Left lobe of liver (tissue), 2 donors: ENCODE results near the gene MKI67. TPM values are rescaled to one million over a fixed set of nuclear protein-coding genes. Genes with fewer than 3 reads are reported as not detected.
"Not testable (repeated sequence)": the region's sequence is repeated elsewhere in the genome, so short reads cannot be mapped to it uniquely, and the experiment has no call there.

Experiments
- ATAC-seq: fragments of 200-7000 bp; cut with Tn5 transposase; one replicate; pipeline ENCODE4 v1.9.1; 2020; ENCODE audit warnings: mild to moderate bottlenecking, moderate library complexity
- DNase-seq: peaks from one replicate; pipeline ENCODE4 v3.0.0-alpha.2; 2020; ENCODE audit warnings: low spot score
- total RNA-seq: library from RNA; stranded (reverse); gene quantifications from one replicate; pipeline ENCODE4 v1.2.1, GENCODE V29; 2021
- donor health status: DM: no; HTN: no; CAD: no; lungs with moderate emphysema.
- donor health status: DM: no; HTN: yes; CAD: no.

MKI67 gene
- total RNA-seq, 1 donor from 2014 or later, result 0.70 TPM

DNA sequence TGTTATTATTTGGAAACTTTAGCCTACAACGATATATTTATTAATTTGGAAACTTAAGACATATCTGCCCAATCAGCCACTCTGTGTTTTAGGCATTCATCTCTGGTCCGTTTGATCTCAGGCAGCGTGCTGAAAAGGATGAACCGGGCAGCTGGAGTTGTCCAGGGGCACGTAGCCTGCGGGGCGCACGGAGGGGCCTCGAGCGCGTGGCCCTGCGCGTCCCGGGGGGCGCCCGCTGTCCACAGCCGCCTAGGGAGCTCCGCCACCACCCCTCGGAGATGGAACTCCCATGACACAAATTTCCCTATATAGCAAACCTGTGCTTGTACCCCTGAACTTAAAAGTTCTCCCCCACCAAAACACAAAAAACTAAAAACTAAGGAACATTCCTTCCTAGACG, 24.3 kb upstream of the MKI67 start:
- ATAC-seq (no peak), DNase-seq (no peak)

DNA sequence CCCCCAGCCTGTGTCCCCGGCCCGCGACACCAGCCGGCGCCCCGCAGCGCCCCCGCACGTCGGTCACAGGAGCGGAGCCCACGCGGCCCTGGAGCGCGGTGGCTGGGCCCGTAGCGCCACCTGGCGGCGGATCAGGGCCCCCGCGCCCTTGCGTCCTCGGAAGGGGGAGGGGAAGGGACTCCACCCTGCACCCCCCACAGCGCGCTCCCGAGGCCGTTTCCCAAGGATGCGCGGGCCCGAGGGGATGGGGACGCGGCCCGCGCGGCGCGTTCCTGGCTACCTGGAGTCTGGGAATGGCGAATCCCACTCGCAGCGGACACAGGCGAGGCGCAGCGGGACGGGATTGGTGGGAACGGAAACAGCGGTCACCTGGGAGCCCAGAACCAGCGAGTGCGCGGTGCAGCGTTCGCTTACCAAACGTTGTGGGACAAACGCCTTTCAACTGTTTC, 23.8 kb upstream of the MKI67 start:
- DNase-seq (peak; percentile 67), ATAC-seq (peak; percentile 99)

DNA sequence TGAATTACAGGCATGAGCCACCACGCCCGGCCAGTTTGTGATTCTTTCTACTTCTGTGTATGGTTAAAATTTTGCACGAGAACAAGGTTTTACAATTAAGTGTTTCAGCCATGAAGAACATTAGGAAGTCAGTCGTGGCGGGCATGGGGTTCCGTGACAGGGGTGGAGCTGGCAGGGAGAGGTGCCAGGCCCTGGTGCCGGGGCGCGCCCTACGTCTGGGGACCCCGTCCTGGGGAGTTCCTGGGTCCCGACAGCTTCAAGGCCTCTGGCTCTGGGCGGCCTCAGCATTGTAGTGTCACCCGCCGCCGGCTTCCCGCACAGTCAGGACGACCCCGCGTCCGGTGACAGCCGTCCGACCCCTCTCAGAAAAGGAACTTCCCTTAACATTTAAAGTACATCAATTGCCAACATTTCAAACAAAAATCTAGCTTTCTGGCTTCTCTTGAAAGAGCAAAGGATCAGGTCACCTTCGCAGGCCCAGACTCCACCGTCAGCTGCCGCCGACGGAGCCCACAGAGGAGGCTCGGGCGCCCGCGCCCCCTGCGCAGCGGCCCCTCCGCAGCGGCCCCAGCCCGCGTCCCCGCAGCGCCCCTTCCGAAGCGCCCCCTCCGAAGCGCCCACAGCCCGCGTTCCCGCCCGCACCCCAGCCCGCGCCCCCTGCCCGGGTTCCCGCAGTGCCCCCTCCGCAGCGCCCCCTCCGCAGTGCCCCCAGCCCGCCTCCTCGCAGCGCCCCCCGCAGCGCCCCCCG, 23.2 kb upstream of the MKI67 start:
- ATAC-seq, result no peak
- no peak for DNase-seq

DNA sequence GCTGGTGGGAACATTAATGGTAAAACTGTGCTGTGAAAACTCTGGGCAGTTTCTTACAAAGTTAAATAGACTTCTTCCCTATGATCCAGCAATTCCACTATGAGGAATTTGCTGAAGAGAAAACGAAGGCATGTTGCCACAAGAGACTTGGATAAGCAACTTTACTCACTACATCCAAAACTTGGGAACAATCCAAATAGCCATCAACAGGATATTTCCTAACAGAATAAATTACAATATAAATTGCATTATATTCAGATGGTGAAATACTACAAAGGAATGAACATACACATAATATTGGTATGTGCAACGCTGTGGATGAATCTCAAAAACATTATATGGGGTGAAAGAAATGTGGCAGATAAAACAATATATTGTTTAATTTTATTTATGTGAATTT, 21.4 kb upstream of the MKI67 start:
- no peak for ATAC-seq
- no peak for DNase-seq

DNA sequence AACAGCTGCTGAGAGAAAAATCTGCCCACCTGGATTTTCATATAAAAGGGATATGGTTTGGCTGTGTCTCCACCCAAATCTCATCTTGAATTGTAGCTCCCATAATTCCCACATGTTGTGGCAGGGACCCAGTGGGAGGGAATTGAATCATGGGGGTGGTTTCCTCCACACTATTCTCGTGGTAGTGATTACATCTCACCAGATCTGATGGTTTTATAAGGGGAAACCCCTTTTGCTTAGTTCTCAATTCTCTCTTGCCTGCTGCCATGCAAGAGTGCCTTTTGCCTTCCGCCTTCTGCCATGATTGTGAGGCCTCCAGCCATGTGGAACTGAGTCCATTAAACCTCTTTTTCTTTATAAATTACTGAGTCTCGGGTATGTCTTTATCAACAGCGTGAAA, 20.8 kb upstream of the MKI67 start:
- DNase-seq (no peak), ATAC-seq (no peak)

DNA sequence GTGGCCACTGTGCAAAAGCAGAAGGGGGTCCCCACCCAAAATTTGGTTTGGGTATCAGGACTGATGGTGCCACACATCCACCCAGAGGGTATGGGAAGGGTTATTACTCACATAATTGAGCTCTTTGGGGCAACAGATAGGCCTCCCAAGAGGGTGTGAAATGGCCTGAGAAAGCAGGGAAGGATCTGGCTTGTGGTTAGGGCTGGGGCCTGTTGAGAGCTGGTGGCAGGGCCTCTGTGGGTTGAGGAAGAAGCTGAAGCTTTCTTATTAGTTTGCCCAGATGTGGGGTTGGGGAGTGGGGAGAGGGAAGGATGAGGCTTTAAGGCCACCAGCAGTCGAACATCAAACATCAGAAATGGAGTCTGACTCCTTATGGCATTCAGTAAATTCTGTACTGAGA, 18.3 kb upstream of the MKI67 start:
- ATAC-seq (no peak), DNase-seq (no peak)

DNA sequence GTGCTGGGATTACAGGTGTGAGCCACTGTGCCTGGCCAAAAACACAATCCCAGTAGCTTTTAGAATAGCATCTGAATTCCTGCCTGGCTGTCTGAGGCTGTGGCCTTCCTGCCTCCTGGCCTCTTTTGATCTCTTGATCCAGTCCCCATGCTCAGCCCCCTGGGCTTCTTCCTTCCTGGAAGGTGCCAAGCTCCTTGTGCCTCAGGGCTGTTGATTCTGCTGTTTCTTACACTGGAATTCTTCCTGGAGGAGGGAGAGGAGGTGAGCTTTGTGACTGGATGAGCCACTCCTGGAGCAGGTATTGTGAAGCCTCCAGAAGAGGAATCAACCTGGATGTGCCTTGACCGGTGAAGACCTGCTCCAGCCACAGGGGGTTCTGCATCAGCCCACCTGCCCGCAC, 17.3 kb upstream of the MKI67 start:
- no peak for DNase-seq
- ATAC-seq, result no peak

DNA sequence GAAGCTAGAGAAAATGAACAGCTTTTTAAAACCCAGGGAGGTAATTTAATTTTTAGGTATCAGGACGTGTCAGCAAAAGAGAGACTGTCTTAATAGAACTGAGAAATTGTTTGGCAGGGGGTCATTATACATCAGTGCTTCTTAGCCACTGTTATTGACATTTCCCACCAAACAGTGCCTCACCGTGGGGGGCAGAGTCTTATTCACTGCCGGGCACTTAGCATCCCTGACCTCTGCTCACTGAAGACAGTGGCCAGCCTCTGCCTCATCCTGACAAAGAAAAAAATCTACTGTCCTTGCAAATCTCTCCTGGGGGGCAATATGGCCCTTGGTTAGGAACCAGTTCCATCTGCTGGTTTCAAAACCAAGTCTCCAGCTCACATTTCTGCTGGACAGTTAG, 14.2 kb upstream of the MKI67 start:
- DNase-seq, result no peak
- no peak for ATAC-seq

DNA sequence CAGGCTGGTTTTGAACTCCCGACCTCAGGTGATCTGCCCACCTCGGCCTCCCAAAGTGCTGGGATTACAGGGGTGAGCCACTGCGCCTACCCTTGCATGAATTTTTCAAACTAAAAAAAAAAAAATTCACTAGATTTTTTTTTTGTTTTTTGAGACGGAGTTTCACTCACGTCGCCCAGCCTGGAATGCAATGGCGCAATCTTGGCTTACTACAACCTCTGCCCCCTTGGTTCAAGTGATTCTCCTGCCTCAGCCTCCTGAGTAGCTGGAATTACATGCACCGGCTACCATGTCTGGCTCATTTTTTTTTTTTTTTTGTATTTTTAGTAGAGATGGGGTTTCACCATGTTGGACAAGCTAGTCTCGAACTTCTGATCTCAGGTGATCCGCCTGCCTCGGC, 12.2 kb upstream of the MKI67 start:
- not testable (repeated sequence) for DNase-seq, ATAC-seq

DNA sequence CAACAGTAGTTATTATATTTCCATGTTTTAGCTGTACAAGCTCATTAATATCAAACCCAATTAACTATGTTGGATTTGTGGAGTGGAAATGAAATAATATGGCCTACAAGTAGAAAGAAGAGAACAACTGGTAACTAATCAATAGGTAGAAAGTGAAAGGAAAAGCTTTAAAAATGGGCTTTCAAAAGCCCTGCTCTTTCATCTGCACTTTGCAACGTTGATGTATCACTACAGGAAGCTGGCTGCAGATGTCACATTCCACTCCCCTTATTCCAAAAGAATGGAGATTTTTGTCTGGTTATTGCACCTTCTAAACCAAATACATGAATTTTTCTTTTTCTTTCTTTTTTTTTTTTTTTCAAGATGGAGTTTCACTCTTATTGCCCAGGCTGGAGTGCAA, 11.7 kb upstream of the MKI67 start:
- DNase-seq (no peak), ATAC-seq (no peak)

DNA sequence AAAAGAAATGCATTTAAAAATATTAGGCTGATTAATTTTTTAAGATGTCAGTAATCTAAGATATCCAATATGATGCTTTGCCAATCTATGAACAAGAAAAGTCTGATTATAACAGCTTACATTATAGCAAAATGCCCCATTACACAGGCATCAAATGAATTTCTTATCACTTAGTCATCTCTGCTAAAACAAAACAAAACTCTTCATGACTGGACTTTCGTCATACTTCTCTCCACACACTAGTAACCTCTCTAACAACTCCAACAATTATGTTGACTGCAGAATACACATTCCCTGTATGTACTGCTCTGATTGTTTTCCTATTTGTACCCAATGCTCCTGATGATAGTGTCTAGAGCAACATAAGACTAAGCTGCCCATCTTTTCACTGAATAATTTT, 3.8 kb upstream of the MKI67 start:
- no peak for ATAC-seq
- no peak for DNase-seq

DNA sequence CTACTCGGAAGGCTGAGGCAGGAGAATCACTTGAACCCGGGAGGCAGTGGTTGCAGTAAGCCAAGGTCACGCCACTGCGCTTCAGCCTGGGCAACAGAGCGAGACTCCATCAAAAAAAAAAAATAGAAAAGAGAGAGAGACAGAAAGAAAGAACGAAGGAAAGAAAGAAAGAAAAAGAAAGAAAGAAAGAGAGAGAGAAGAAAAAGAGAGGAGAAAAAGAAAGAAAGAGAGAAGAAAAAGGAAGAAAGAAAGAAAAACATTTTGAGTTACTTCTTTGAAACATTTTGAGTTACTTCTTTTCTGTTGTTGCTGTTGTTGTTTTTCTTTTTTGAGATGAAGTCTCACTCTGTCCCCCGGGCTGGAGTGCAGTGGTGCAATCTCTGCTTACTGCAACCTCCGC, 2.4 kb upstream of the MKI67 start:
- no peak for DNase-seq
- ATAC-seq, result no peak

DNA sequence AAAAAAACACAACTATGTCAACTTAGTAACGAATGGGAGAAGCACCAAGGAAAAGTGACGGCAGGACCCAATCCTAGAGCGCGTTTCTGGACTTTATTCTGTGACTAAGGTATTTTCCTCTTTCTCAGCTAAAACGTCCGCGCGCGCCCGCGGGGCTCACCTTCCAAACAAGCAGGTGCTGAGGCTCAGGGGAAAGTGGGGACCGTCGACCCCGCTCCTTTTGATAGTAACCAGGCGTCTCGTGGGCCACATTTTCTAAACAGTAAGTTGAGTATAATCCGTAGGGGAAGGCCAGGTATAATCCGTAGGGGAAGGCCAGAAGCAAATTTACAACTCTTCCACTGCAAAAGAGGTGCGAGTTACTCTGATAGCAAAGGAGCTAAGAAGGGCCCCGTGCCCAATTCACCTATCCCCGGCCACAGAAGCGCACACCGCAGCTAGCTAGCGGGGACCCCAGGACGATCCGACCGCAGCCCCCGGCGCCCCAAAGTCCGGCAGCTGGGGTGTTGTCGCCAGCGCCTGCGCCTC, 743 bp downstream of the MKI67 start:
- ATAC-seq (peak; percentile 16), DNase-seq (no peak)

DNA sequence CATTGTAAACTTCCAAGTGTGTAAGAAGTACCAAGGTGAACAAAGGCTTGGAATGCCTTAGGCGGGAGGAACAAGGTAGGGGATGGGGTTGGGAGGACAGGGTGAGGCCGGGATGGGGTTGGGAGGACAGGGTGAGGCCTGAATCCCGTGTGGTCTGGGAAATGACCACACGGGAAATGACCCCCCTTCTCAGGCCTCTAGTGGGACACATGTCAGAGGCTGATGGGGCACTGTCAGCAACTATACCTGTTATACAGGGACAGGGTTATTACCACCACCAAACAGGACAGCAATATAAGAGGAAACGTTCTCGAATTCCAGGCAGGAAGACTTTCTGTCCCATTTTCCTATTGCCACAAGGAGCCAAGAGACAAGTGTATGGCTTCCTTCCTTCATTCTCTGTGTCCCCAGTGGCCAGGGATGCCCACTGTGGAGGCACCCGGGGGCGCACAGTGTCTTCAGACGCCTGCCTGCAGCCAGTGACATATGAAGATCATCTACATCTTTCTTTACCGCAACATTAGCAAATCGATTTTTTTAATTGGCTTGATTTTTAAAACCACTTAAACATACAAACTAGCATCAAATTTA, 1.3 kb downstream of the MKI67 start:
- no peak for ATAC-seq
- no peak for DNase-seq

DNA sequence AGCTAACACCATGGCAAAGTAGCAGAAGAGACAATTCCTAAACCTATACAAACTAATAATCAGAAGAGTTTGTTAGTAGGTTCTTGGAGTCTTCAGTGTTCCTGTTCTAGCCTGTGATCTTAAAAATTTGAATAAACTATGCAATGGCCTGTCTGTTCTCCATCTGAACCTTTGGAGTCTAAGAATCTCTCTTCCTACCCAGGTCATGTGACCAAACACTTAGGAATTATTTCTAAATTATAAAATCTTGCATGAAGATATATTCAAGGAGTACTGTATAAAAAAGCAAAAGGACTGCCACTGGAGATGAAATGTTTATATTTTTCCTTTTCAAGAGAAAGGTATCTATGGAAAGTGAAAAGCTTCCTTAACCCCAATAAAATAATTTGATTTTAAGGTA, 2.4 kb downstream of the MKI67 start:
- DNase-seq, result no peak

DNA sequence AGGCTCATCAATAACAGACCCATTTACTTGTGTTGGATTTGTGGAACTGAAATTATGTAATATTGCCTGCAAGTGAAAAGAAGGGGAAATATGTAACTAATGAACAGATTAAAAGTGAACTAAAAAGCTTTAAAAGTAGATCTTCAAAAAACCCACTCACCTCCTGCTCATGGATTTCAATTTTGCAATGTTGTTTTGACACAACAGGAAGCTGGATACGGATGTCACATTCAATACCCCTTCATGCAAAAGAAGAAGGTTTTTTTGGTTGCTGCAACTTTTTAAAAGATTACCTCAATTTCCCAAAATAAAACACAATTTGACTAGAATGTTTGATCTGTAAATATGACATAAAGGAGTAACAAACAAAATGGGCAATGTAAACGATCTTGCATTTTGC, 3.3 kb downstream of the MKI67 start:
- no peak for DNase-seq
- no peak for ATAC-seq

More for the DNA sequence above, 2.4 kb downstream of the MKI67 start:
- ATAC-seq, result no peak

DNA sequence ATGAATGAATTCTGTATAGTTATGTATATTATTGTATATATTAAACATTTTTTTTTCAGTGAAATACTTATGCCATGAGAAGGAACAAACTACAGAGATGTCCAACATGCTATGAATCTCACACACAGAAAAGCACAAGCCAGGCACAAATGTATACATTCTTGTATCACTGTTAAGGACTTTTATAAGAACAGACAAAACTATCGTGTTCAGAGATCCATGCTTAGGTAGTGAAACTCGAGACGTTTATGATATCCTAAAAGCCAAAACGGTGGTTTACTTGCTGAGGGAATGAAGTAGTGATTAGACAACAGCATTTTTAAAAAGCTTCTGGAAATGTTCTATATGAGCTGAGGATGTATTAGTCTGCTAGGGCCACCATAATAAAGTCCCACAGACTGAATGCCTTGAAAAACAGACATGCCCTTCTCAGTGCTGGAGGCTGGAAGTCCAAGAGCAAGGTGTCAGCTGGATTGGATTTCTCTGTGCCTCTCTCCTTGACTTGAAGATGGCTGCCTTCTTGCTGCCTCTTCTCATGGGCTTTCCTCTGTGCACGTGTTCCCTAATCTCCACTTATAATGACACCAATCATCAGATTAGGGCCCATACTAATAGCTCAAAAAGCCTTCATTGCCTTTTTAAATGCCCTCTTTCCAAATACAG, 4.3 kb downstream of the MKI67 start:
- no peak for DNase-seq
- ATAC-seq, result no peak

DNA sequence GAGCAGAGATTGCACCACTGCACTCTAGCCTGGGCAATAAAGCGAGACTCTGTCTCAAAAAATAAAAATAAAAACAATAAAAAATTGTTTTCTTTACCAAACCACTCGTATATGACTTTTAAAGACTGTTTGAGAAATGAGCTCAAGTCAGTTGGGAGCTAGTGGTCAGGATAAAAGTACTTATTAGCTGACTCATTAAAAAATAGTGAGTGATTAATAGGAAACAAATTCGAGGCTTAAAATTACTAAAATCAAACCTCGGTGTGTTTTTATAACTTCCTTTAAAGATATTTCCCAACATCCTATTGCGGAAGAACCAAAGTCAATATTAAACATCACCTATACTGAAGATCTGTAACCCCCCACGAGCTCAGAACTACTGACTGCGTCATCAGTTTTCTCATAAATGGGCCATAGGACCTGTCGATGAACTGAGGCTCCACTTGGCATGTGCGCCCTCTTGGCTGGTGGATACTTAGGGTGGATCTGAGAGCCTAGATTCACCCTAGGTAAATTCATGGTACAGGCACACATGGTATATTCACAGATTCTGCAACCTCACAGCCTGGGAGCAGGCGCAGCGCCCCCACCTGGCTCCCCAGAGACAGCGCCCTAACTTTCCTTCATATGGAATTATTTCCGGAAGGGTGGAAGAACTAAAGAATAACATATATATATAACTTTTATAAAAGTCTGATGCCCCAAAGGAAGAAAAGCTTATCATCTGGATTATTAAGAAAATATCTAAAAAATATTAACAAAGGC, 9.2 kb downstream of the MKI67 start:
- ATAC-seq (no peak), DNase-seq (no peak)

DNA sequence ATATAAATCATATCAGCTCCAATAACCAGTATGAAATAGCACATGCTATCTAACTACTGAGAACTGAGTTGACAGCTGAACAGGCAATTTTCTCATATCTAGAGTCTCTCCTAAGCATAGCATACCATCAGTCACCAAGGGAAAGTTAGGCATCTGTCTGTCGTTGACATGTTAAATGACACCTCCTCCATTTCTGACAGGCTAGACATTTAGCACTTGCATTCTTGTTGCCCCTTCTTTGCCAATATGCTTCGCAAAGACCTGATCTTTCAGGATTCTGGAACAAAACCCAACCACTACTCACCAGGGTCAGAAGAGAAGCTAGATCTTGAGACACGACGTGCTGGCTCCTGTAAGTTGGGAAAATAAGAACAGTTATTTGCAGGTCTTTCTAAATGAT, 10.0 kb downstream of the MKI67 start:
- DNase-seq (no peak), ATAC-seq (no peak)

DNA sequence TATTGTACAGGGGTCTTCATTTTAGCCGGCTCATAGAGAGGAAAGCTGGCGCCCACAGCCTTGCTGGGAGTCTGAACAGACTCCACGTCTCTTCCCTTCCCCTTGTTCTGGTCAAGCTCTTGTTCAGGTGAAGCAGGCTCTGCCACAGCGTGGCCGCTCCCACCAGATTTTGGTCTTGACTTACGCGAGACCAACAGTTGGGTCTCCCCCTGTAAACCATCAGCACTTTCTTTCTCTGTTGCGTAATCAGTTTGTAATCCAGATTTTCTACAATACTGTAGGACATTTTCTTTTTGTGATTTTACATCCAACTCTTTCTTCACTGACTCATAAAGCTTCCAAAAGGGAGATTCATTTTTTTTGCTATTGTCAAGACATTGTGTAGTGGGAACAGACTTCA, 10.9 kb downstream of the MKI67 start:
- no peak for ATAC-seq

DNA sequence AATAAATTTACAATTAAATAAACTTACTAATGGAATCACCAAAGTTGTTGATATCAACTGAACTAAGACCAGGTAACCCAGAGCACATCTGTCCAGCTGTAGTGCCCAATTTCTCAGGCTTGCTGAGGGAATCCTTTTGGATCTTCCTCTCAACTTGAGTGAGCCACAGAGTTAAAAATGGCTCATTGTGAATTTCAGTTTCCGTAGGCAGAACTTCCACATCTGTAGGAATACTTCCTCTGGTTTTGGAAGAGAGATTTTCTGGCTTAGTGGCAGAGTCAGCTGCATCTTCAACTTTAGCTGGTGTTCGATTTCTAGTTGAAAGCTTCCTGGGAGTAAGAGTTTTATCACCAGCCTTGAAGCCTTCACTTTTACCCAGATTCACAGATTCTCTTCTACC, 11.3 kb downstream of the MKI67 start:
- ATAC-seq, result no peak

More for the DNA sequence above, 10.9 kb downstream of the MKI67 start:
- DNase-seq, result no peak

More for the DNA sequence above, 11.3 kb downstream of the MKI67 start:
- DNase-seq, result no peak
